GM21619 (cell line): ENCODE measurements around the gene DNAI2.

ENCODE experiments used
- ATAC-seq: cut with Tn5 transposase; IDR thresholded peaks from one replicate; pipeline ENCODE4 v1.9.1; 2021; ENCODE audit not compliant: unreplicated experiment

DNAI2 gene

GRCh38 chr17:74337834-74338500, 63.9 kb downstream of the DNAI2 start:
- no peak for ATAC-seq

GRCh38 chr17:74339537-74340195, 65.6 kb downstream of the DNAI2 start:
- no peak for ATAC-seq

GRCh38 chr17:74340470-74341023, 66.5 kb downstream of the DNAI2 start:
- no peak for ATAC-seq

- no peak for ATAC-seq
These were observed 68.2 kb downstream of the DNAI2 start for GRCh38 chr17:74342224-74342623.

- no peak for ATAC-seq
These were observed 69.1 kb downstream of the DNAI2 start for GRCh38 chr17:74343121-74343520.

- no peak for ATAC-seq
These were observed 69.7 kb downstream of the DNAI2 start for GRCh38 chr17:74343526-74344284.

- no peak for ATAC-seq
These were observed 70.6 kb downstream of the DNAI2 start for GRCh38 chr17:74344658-74345057.

GRCh38 chr17:74345433-74346241, 71.6 kb downstream of the DNAI2 start:
- ATAC-seq, result no peak

GRCh38 chr17:74347646-74348045, 73.6 kb downstream of the DNAI2 start:
- ATAC-seq, result no peak

GRCh38 chr17:74349120-74349519, 75.1 kb downstream of the DNAI2 start:
- ATAC-seq, result no peak

GRCh38 chr17:74350486-74350885, 76.5 kb downstream of the DNAI2 start:
- no peak for ATAC-seq

- no peak for ATAC-seq
These were observed 77.6 kb downstream of the DNAI2 start for GRCh38 chr17:74351552-74352210.

- ATAC-seq, result no peak
These were observed 79.5 kb downstream of the DNAI2 start for GRCh38 chr17:74353446-74354060.

GRCh38 chr17:74354123-74354522, 80.1 kb downstream of the DNAI2 start:
- no peak for ATAC-seq

- ATAC-seq, result no peak
These were observed 80.5 kb downstream of the DNAI2 start for GRCh38 chr17:74354561-74354960.

GRCh38 chr17:74355065-74355464, 81.0 kb downstream of the DNAI2 start:
- no peak for ATAC-seq

GRCh38 chr17:74356646-74357465, 82.8 kb downstream of the DNAI2 start:
- ATAC-seq, result no peak

GRCh38 chr17:74357466-74357809, 83.4 kb downstream of the DNAI2 start:
- no peak for ATAC-seq

- ATAC-seq, result no peak
These were observed 84.7 kb downstream of the DNAI2 start for GRCh38 chr17:74358697-74359096.
